GM23338 (cell line): ENCODE measurements around the gene NRXN2. TPM values are rescaled to one million over a fixed set of nuclear protein-coding genes. Genes with fewer than 3 reads are reported as not detected.

ENCODE experiments used
- ATAC-seq: fragments of 200-7000 bp; cut with Tn5 transposase; 3 replicates; pipeline ENCODE4 v1.9.1; 2020
- DNase-seq: peaks from one replicate; pipeline ENCODE4 v3.0.0-alpha.2; 2015; ENCODE audit warnings: low spot score
- H2AFZ ChIP-seq: fragments of 200-600 bp; sonication (generic); 2 replicates; pipeline ENCODE4 v1.8.0; 2016; ENCODE audit warnings: antibody characterized with exemption, mild to moderate bottlenecking, moderate library complexity
- H3F3A ChIP-seq: fragments of 200-600 bp; sonication (generic); replicated peaks from 2 replicates; pipeline ENCODE4 v1.8.0; 2017; ENCODE audit warnings: antibody characterized with exemption, mixed run types, low read depth
- H3K27ac ChIP-seq: fragments of 200-600 bp; sonication (generic); 2 replicates; pipeline ENCODE4 v1.6.1; 2016; ENCODE audit warnings: low read depth
- H3K27me3 ChIP-seq: fragments of 200-600 bp; sonication (generic); 2 replicates; pipeline ENCODE4 v1.8.0; 2016; ENCODE audit warnings: mild to moderate bottlenecking, mixed run types, moderate library complexity; ENCODE audit not compliant: insufficient read depth
- H3K36me3 ChIP-seq: fragments of 200-600 bp; sonication (generic); 2 replicates; pipeline ENCODE4 v1.8.0; 2016; ENCODE audit warnings: mild to moderate bottlenecking; ENCODE audit not compliant: insufficient read depth
- H3K4me1 ChIP-seq: fragments of 200-600 bp; sonication (generic); 2 replicates; pipeline ENCODE4 v1.8.0; 2016; ENCODE audit warnings: mild to moderate bottlenecking, moderate library complexity; ENCODE audit not compliant: insufficient read depth
- H3K4me2 ChIP-seq: fragments of 200-600 bp; sonication (generic); 2 replicates; pipeline ENCODE4 v1.7.1; 2017; ENCODE audit warnings: mixed run types
- H3K4me3 ChIP-seq: fragments of 200-600 bp; sonication (generic); 2 replicates; pipeline ENCODE4 v1.6.1; 2016; ENCODE audit warnings: mixed run types
- H3K79me2 ChIP-seq: fragments of 200-600 bp; sonication (generic); replicated peaks from 2 replicates; pipeline ENCODE4 v1.8.0; 2017; ENCODE audit warnings: mild to moderate bottlenecking; ENCODE audit not compliant: insufficient read depth
- H3K9me2 ChIP-seq: fragments of 200-600 bp; sonication (generic); 2 replicates; pipeline ENCODE4 v1.8.0; 2017; ENCODE audit not compliant: insufficient read depth
- H4K20me1 ChIP-seq: fragments of 200-600 bp; sonication (generic); replicated peaks from 2 replicates; pipeline ENCODE4 v1.8.0; 2017; ENCODE audit warnings: mild to moderate bottlenecking; ENCODE audit not compliant: insufficient read depth
- H3K27ac Mint-ChIP-seq: 2 replicates; pipeline ENCODE4 v1.8.0; 2020; ENCODE audit warnings: inconsistent platforms, mild to moderate bottlenecking, moderate library complexity, mixed read lengths
- H3K27me3 Mint-ChIP-seq: 3 replicates; pipeline ENCODE4 v1.8.0; 2022; ENCODE audit warnings: low read depth, mild to moderate bottlenecking, moderate library complexity, mixed read lengths, inconsistent platforms; ENCODE audit not compliant: insufficient read depth, poor library complexity
- H3K36me3 Mint-ChIP-seq: 3 replicates; pipeline ENCODE4 v1.8.0; 2021; ENCODE audit warnings: low read depth, mild to moderate bottlenecking, inconsistent platforms, moderate library complexity, mixed read lengths
- H3K4me1 Mint-ChIP-seq: 3 replicates; pipeline ENCODE4 v1.8.0; 2020; ENCODE audit warnings: mild to moderate bottlenecking, inconsistent platforms, mixed read lengths
- H3K4me3 Mint-ChIP-seq: 3 replicates; pipeline ENCODE4 v1.8.0; 2021; ENCODE audit warnings: moderate library complexity, mild to moderate bottlenecking, inconsistent platforms, mixed read lengths
- H3K9me3 Mint-ChIP-seq: 3 replicates; pipeline ENCODE4 v1.8.0; 2020; ENCODE audit warnings: moderate library complexity, mild to moderate bottlenecking, inconsistent platforms, mixed read lengths
- EZH2phosphoT487 ChIP-seq: fragments of 200-600 bp; sonication (generic); IDR thresholded peaks from one replicate; pipeline ENCODE4 v1.8.1; 2018; ENCODE audit warnings: antibody characterized with exemption; ENCODE audit not compliant: unreplicated experiment
- JUNB ChIP-seq: IDR thresholded peaks from one replicate; pipeline ENCODE4 v1.6.1; 2016; ENCODE audit warnings: antibody characterized with exemption; ENCODE audit not compliant: unreplicated experiment
- NANOG ChIP-seq: IDR thresholded peaks from 2 replicates; pipeline ENCODE4 v1.6.1; 2016; ENCODE audit warnings: antibody characterized with exemption, borderline replicate concordance
- POLR2AphosphoS5 ChIP-seq: IDR thresholded peaks from 2 replicates; pipeline ENCODE4 v1.6.1; 2016; ENCODE audit warnings: antibody characterized with exemption, low read depth
- ZNF331 ChIP-seq: fragments of 250-450 bp; sonication (Bioruptor Pico); IDR thresholded peaks from 2 replicates; pipeline ENCODE4 v1.5.0; 2020; ENCODE audit warnings: low read depth, mild to moderate bottlenecking, moderate library complexity
- polyA plus RNA-seq: library from polyadenylated mRNA; unstranded; fragments of >200 nt; fragmentation: Nextera tagmentation; extraction: Ambion mirVana; gene quantifications from 2 replicates; pipeline ENCODE4 v1.2.1, GENCODE V29; 2016
- total RNA-seq: library from RNA; depleted of rRNA; stranded (reverse); fragments of >200 nt; shearing (Covaris generic); gene quantifications from 2 replicates; pipeline ENCODE4 v1.2.3, GENCODE V29; 2014
- TF ChIP-seq, protein P1 (sequence below), 2 experiments: fragments of 200-600 bp in 1 of 2; sonication (generic) in 1 of 2; conservative IDR thresholded peaks; 2 replicates each; pipeline versions ENCODE4 v1.5.1 to v1.6.1; 2016 to 2017; ENCODE audit warnings: antibody characterized with exemption in 2 of 2, low read depth in 2 of 2, mild to moderate bottlenecking in 2 of 2, moderate library complexity in 1 of 2
- TF ChIP-seq, protein P2 (sequence below): IDR thresholded peaks from 2 replicates; pipeline ENCODE4 v1.6.1; 2016; ENCODE audit warnings: antibody characterized with exemption
- TF ChIP-seq, protein P3 (sequence below): IDR thresholded peaks from one replicate; pipeline ENCODE4 v1.6.1; 2018; ENCODE audit warnings: antibody characterized with exemption; ENCODE audit not compliant: unreplicated experiment
- TF ChIP-seq, protein P4 (sequence below): fragments of 250-450 bp; sonication (Bioruptor Pico); IDR thresholded peaks from 2 replicates; pipeline ENCODE4 v1.5.0; 2020; ENCODE audit warnings: mild to moderate bottlenecking, moderate library complexity

The NRXN2 gene
- total and polyA plus RNA-seq, 2 experiments from 2014 or later = 3.4 to 17.0 TPM

DNA sequence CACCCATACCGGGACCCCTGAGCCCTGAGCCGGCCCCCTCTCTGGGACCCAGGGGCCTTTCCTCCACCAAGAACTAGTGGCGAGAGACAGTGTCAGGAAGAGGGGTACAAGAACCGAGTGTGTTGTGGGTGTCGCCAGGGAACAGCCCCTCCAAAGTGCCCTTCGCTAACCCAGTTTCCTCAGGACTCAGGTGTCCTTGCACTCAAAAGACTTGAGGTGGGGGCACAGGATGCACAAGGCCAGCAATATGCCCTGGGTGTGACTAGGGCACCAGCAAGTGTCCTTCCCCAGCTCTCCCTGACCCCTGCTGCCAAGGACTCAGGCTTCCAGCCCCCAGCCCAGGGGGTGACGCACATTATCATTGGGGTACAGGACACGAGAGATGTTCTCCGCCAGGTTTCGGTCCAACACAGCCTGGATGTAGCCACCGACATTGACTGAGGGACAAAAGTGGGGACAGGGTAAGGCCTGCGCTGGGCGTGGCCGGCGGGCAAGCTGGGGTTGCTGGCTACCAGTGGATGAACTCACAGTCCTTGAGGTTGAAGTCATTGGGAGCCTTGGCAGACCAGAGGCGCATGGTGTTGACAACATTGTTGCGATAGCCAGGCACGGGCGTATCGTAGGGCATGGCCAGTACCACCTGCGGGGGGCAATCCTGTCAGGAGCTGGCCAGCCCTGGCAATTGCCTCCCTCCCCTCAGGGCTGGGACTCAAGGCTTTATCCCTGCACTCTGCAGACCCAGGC is 32.1 kb upstream of the NRXN2 start:
- Histone ChIP-seq H3K9me2 (no peaks in the 10 kb centered on the region), H3K4me1 (peaks cover 9% of the 10 kb centered on the region), H3K27ac (no peak overlapping the region), H3K79me2 (no peaks in the 10 kb centered on the region), H4K20me1 (no peaks in the 10 kb centered on the region), H3K4me3 (no peak overlapping the region), H3F3A (peaks cover 1% of the 10 kb centered on the region), H3K4me2 (no peak overlapping the region), H2AFZ (no peak overlapping the region), H3K27me3 (no peaks in the 10 kb centered on the region), H3K36me3 (no peaks in the 10 kb centered on the region)
- Mint-ChIP-seq H3K27ac (no peak overlapping the region), H3K9me3 (no peaks in the 10 kb centered on the region; the same call in 1 of the 3 replicates), H3K4me3 (no peak overlapping the region), H3K36me3 (0 out of 3 replicates have a peak, but pooled peaks cover 3% of the 10 kb centered on the region), H3K4me1 (peaks cover 32% of the 10 kb centered on the region), H3K27me3 (peaks cover 31% of the 10 kb centered on the region)
- TF ChIP-seq JUNB (no peak), ZNF331 (CRISPR knock-in tag) (no peak), EZH2phosphoT487 (no peak), POLR2AphosphoS5 (no peak), NANOG (no peak)
- TF ChIP-seq, protein P1, sequence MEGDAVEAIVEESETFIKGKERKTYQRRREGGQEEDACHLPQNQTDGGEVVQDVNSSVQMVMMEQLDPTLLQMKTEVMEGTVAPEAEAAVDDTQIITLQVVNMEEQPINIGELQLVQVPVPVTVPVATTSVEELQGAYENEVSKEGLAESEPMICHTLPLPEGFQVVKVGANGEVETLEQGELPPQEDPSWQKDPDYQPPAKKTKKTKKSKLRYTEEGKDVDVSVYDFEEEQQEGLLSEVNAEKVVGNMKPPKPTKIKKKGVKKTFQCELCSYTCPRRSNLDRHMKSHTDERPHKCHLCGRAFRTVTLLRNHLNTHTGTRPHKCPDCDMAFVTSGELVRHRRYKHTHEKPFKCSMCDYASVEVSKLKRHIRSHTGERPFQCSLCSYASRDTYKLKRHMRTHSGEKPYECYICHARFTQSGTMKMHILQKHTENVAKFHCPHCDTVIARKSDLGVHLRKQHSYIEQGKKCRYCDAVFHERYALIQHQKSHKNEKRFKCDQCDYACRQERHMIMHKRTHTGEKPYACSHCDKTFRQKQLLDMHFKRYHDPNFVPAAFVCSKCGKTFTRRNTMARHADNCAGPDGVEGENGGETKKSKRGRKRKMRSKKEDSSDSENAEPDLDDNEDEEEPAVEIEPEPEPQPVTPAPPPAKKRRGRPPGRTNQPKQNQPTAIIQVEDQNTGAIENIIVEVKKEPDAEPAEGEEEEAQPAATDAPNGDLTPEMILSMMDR (conservative IDR thresholded peaks at IDR 0.05; ENCODE audit: low read depth in 2 of 2) = no peak
- TF ChIP-seq, protein P2, sequence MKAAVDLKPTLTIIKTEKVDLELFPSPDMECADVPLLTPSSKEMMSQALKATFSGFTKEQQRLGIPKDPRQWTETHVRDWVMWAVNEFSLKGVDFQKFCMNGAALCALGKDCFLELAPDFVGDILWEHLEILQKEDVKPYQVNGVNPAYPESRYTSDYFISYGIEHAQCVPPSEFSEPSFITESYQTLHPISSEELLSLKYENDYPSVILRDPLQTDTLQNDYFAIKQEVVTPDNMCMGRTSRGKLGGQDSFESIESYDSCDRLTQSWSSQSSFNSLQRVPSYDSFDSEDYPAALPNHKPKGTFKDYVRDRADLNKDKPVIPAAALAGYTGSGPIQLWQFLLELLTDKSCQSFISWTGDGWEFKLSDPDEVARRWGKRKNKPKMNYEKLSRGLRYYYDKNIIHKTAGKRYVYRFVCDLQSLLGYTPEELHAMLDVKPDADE = no peak
- TF ChIP-seq, protein P3, sequence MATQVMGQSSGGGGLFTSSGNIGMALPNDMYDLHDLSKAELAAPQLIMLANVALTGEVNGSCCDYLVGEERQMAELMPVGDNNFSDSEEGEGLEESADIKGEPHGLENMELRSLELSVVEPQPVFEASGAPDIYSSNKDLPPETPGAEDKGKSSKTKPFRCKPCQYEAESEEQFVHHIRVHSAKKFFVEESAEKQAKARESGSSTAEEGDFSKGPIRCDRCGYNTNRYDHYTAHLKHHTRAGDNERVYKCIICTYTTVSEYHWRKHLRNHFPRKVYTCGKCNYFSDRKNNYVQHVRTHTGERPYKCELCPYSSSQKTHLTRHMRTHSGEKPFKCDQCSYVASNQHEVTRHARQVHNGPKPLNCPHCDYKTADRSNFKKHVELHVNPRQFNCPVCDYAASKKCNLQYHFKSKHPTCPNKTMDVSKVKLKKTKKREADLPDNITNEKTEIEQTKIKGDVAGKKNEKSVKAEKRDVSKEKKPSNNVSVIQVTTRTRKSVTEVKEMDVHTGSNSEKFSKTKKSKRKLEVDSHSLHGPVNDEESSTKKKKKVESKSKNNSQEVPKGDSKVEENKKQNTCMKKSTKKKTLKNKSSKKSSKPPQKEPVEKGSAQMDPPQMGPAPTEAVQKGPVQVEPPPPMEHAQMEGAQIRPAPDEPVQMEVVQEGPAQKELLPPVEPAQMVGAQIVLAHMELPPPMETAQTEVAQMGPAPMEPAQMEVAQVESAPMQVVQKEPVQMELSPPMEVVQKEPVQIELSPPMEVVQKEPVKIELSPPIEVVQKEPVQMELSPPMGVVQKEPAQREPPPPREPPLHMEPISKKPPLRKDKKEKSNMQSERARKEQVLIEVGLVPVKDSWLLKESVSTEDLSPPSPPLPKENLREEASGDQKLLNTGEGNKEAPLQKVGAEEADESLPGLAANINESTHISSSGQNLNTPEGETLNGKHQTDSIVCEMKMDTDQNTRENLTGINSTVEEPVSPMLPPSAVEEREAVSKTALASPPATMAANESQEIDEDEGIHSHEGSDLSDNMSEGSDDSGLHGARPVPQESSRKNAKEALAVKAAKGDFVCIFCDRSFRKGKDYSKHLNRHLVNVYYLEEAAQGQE = no peak
- TF ChIP-seq, protein P4, sequence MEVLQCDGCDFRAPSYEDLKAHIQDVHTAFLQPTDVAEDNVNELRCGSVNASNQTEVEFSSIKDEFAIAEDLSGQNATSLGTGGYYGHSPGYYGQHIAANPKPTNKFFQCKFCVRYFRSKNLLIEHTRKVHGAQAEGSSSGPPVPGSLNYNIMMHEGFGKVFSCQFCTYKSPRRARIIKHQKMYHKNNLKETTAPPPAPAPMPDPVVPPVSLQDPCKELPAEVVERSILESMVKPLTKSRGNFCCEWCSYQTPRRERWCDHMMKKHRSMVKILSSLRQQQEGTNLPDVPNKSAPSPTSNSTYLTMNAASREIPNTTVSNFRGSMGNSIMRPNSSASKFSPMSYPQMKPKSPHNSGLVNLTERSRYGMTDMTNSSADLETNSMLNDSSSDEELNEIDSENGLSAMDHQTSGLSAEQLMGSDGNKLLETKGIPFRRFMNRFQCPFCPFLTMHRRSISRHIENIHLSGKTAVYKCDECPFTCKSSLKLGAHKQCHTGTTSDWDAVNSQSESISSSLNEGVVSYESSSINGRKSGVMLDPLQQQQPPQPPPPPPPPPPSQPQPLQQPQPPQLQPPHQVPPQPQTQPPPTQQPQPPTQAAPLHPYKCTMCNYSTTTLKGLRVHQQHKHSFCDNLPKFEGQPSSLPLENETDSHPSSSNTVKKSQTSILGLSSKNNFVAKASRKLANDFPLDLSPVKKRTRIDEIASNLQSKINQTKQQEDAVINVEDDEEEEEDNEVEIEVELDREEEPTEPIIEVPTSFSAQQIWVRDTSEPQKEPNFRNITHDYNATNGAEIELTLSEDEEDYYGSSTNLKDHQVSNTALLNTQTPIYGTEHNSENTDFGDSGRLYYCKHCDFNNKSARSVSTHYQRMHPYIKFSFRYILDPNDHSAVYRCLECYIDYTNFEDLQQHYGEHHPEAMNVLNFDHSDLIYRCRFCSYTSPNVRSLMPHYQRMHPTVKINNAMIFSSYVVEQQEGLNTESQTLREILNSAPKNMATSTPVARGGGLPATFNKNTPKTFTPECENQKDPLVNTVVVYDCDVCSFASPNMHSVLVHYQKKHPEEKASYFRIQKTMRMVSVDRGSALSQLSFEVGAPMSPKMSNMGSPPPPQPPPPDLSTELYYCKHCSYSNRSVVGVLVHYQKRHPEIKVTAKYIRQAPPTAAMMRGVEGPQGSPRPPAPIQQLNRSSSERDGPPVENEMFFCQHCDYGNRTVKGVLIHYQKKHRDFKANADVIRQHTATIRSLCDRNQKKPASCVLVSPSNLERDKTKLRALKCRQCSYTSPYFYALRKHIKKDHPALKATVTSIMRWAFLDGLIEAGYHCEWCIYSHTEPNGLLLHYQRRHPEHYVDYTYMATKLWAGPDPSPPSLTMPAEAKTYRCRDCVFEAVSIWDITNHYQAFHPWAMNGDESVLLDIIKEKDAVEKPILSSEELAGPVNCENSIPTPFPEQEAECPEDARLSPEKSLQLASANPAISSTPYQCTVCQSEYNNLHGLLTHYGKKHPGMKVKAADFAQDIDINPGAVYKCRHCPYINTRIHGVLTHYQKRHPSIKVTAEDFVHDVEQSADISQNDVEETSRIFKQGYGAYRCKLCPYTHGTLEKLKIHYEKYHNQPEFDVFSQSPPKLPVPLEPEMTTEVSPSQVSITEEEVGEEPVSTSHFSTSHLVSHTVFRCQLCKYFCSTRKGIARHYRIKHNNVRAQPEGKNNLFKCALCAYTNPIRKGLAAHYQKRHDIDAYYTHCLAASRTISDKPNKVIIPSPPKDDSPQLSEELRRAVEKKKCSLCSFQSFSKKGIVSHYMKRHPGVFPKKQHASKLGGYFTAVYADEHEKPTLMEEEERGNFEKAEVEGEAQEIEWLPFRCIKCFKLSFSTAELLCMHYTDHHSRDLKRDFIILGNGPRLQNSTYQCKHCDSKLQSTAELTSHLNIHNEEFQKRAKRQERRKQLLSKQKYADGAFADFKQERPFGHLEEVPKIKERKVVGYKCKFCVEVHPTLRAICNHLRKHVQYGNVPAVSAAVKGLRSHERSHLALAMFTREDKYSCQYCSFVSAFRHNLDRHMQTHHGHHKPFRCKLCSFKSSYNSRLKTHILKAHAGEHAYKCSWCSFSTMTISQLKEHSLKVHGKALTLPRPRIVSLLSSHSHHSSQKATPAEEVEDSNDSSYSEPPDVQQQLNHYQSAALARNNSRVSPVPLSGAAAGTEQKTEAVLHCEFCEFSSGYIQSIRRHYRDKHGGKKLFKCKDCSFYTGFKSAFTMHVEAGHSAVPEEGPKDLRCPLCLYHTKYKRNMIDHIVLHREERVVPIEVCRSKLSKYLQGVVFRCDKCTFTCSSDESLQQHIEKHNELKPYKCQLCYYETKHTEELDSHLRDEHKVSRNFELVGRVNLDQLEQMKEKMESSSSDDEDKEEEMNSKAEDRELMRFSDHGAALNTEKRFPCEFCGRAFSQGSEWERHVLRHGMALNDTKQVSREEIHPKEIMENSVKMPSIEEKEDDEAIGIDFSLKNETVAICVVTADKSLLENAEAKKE (CRISPR knock-in tag) = no peak
- no peak for ATAC-seq
- no peak for DNase-seq
